SKM-1 treated with dmso at 0.1 percent for 144 hours (cell line): ENCODE data around the gene FSTL5.
"Not testable (repeated sequence)": the region's sequence is repeated elsewhere in the genome, so short reads cannot be mapped to it uniquely, and the experiment has no call there.

Source experiments
- DNase-seq: peaks from one replicate; lab custom pipeline; 2025; ENCODE audit not compliant: unreplicated experiment; lab: John Stamatoyannopoulos, UW

The FSTL5 gene

GRCh38 chr4:162104459-162105124 lies 59.2 kb downstream of the FSTL5 start:
- DNase-seq = no peak

GRCh38 chr4:162103908-162104307 lies 59.9 kb downstream of the FSTL5 start:
- not testable (repeated sequence) for DNase-seq

- no peak for DNase-seq
Measured at GRCh38 chr4:162102713-162103112, 61.1 kb downstream of the FSTL5 start.

- no peak for DNase-seq
Measured at GRCh38 chr4:162101337-162101736, 62.5 kb downstream of the FSTL5 start.

GRCh38 chr4:162075726-162076125 lies 88.1 kb downstream of the FSTL5 start:
- DNase-seq = no peak

GRCh38 chr4:162061214-162061613 lies 102.6 kb downstream of the FSTL5 start:
- DNase-seq = no peak

- DNase-seq = no peak
Measured at GRCh38 chr4:162059656-162060055, 104.1 kb downstream of the FSTL5 start.

GRCh38 chr4:162056990-162057389 lies 106.8 kb downstream of the FSTL5 start:
- DNase-seq = no peak

GRCh38 chr4:162046135-162046534 lies 117.7 kb downstream of the FSTL5 start:
- DNase-seq = no peak

GRCh38 chr4:162038112-162038511 lies 125.7 kb downstream of the FSTL5 start:
- DNase-seq = no peak

- DNase-seq = no peak
Measured at GRCh38 chr4:162017863-162018262, 145.9 kb downstream of the FSTL5 start.

- DNase-seq = no peak
Measured at GRCh38 chr4:162016991-162017390, 146.8 kb downstream of the FSTL5 start.

- no peak for DNase-seq
Measured at GRCh38 chr4:162016219-162016618, 147.6 kb downstream of the FSTL5 start.

- DNase-seq = peak; percentile 89
Measured at GRCh38 chr4:162015090-162015489, 148.7 kb downstream of the FSTL5 start.

- DNase-seq = no peak
Measured at GRCh38 chr4:162011089-162011488, 152.7 kb downstream of the FSTL5 start.

- peak; percentile 29 for DNase-seq
Measured at GRCh38 chr4:162010362-162010761, 153.4 kb downstream of the FSTL5 start.

- no peak for DNase-seq
Measured at GRCh38 chr4:161992317-161992716, 171.5 kb downstream of the FSTL5 start.

GRCh38 chr4:161991811-161992210 lies 172.0 kb downstream of the FSTL5 start:
- DNase-seq = no peak

- DNase-seq = no peak
Measured at GRCh38 chr4:161990721-161991120, 173.1 kb downstream of the FSTL5 start.

- no peak for DNase-seq
Measured at GRCh38 chr4:161988946-161989345, 174.9 kb downstream of the FSTL5 start.

GRCh38 chr4:161987611-161988010 lies 176.2 kb downstream of the FSTL5 start:
- no peak for DNase-seq

GRCh38 chr4:161952382-161952781 lies 211.4 kb downstream of the FSTL5 start:
- DNase-seq = no peak
